HCT116 (cell line): ENCODE data around the gene TRIM5.

Experiments used
- CTCF ChIP-seq, 3 experiments: fragments of 200-600 bp in 1 of 3; sonication (generic) in 1 of 3; IDR thresholded peaks in 2 of 3; conservative IDR thresholded peaks in 1 of 3; 2 replicates each; pipeline ENCODE4 v1.5.1; 2012 to 2017; ENCODE audit warnings: low read depth in 2 of 3, low read length in 2 of 3, antibody characterized with exemption in 1 of 3, borderline replicate concordance in 1 of 3, control low read depth in 1 of 3, mild to moderate bottlenecking in 1 of 3, mixed read lengths in 1 of 3, mixed run types in 1 of 3, moderate library complexity in 1 of 3; ENCODE audit not compliant: insufficient read depth in 1 of 3
- EGR1 ChIP-seq: IDR thresholded peaks from 2 replicates; pipeline ENCODE4 v1.6.1; 2012; ENCODE audit warnings: low read depth

GRCh38 chr11:5671831-5672230, 13.0 kb downstream of the TRIM5 start:
- TF ChIP-seq EGR1 (no peak), CTCF (IDR thresholded peaks at IDR 0.05 in 2 of 3, conservative IDR thresholded peaks at IDR 0.05 in 1 of 3; ENCODE audit: borderline replicate concordance in 1 of 3, insufficient read depth in 1 of 3, low read depth in 2 of 3, low read length in 2 of 3) (no peak)
